ENCODE measurements around the gene GPS1.

GPS1 gene

GRCh38 chr17:82018989-82019689 lies 32.6 kb upstream of the GPS1 start:
- Histone ChIP-seq H3K36me3 (peaks cover 0 to 25% (median 11%) of the 10 kb centered on the region in 3 donors), H3K4me3 (no peak overlapping the region), H3K9me3 (no peaks in the 10 kb centered on the region), H3K4me1 (peaks cover 0 to 28% (median 22%) of the 10 kb centered on the region in 4 donors), H3K27me3 (no peaks in the 10 kb centered on the region), H3K27ac (no peak overlapping the region)
- intact Hi-C loops (cut with DNase I; ENCODE audit: low total_unique reads), result no loop called here
- no peak for DNase-seq
- TF ChIP-seq CTCF (IDR thresholded peaks at IDR 0.05), result no peak

DNA sequence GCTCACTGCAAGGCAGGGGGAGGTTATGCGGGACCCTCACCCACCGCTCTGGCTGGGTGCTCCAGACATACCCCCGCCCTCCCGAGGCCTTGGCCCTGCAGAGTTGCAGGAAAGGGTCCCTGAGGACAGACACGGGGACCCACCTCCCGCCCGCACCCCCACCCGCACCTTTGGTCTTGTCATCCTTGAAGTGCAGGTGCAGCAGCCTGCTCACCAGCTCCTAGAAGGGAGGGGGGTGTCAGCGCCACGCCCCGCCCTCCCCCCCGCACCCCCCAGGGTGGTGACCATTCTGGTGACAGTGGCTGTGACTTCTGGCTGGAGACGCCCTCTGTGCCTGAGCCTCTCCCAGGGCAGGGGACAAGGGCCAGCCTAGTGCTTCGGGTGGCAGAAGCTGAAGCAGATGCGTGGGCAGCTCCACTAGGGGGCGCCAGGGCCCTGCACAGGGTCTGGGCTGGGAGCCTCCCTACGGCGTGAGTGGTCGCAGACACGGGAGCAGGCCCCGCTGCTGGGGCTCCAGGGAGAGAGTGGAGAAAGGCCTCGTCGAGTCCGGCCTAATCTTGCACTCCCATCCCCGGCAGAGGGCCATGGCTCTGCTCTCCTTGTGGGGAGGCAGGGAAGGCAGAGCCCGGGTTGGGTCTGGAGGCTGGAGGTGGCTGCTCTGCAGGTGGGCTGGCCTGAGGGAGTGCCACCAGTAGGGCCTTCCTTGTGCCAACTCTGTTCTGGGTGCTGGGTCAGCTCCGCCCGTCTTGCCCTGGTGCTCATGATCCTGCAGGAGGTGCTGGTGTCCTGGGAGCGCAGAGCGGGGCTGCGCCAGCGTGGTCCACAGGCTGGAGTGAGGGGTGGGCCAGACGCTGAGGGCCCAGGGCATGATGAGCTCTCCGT lies 31.8 kb upstream of the GPS1 start:
- H3K27me3 ChIP-seq, result no peaks in the 10 kb centered on the region
- H3K9me3 ChIP-seq, result no peaks in the 10 kb centered on the region
- no peak overlapping the region for H3K4me3 ChIP-seq
- peak; percentile 42 to 60 for TF ChIP-seq CTCF (IDR thresholded peaks at IDR 0.05)
- intact Hi-C loops (cut with DNase I; ENCODE audit: low total_unique reads), result loop anchor here (2.0 kb wide), 1 partner anchor 61 kb away; no protein-coding TSS in a partner anchor
- no peak overlapping the region for H3K27ac ChIP-seq
- peaks cover 0 to 25% (median 11%) of the 10 kb centered on the region in 3 donors for H3K36me3 ChIP-seq
- no peak for DNase-seq
- peaks cover 0 to 33% (median 25%) of the 10 kb centered on the region in 4 donors for H3K4me1 ChIP-seq

- no peaks in the 10 kb centered on the region for H3K9me3 ChIP-seq
- no peak for DNase-seq
- intact Hi-C loops (cut with DNase I; ENCODE audit: low total_unique reads), result loop anchor here (2.0 kb wide), 1 partner anchor 62 kb away; no protein-coding TSS in a partner anchor
- TF ChIP-seq CTCF (IDR thresholded peaks at IDR 0.05), result no peak
- no peak overlapping the region for H3K27ac ChIP-seq
- peaks cover 0 to 33% (median 25%) of the 10 kb centered on the region in 4 donors for H3K4me1 ChIP-seq
- H3K36me3 ChIP-seq, result peaks cover 0 to 25% (median 11%) of the 10 kb centered on the region in 3 donors
- no peak overlapping the region for H3K4me3 ChIP-seq
- H3K27me3 ChIP-seq, result no peaks in the 10 kb centered on the region
These were observed 31.1 kb upstream of the GPS1 start for GRCh38 chr17:82020572-82021106.

GRCh38 chr17:82021107-82021899 lies 30.4 kb upstream of the GPS1 start:
- intact Hi-C loops (cut with DNase I; ENCODE audit: low total_unique reads), result loop anchor here (2.0 kb wide), 1 partner anchor 63 kb away; no protein-coding TSS in a partner anchor
- Histone ChIP-seq H3K9me3 (no peaks in the 10 kb centered on the region), H3K36me3 (peaks cover 0 to 25% (median 11%) of the 10 kb centered on the region in 3 donors), H3K27ac (peak overlapping the region in 1 of 2 donors; percentile 61), H3K27me3 (no peaks in the 10 kb centered on the region), H3K4me3 (peak overlapping the region in 1 of 2 donors; percentile 91), H3K4me1 (peaks cover 0 to 33% (median 25%) of the 10 kb centered on the region in 4 donors)
- peak; percentile 66 to 83 for TF ChIP-seq CTCF (IDR thresholded peaks at IDR 0.05)
- DNase-seq, result peak; percentile 77 to 86

DNA sequence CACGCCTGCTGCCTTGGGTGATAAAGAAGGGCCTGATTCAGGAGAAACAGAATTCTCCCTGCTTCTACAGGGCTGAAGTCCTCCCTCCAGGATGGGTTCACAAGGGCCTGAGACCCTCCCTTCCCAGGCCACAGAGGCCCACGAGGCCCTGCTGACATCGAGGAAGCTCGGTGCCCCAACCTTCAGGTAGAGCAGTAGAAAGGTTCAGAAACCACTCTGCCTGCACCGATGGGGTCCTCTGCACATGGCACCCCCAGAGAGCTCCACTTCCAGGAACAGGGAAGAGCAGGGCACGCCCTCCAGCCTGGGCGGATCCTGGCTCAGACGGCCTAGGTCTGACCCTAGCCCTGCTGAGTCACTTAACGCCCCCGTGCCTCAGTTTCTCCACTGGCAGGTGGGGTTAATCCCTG lies 29.8 kb upstream of the GPS1 start:
- Histone ChIP-seq H3K36me3 (peaks cover 0 to 24% (median 11%) of the 10 kb centered on the region in 3 donors), H3K4me3 (peak overlapping the region; percentile 65 to 91), H3K27me3 (no peaks in the 10 kb centered on the region), H3K9me3 (no peaks in the 10 kb centered on the region), H3K4me1 (peaks cover 0 to 33% (median 25%) of the 10 kb centered on the region in 4 donors), H3K27ac (peak overlapping the region; percentile 61 to 72)
- intact Hi-C loops (cut with DNase I; ENCODE audit: low total_unique reads), result loop anchor here (2.0 kb wide), 1 partner anchor 63 kb away; no protein-coding TSS in a partner anchor
- DNase-seq, result no peak
- TF ChIP-seq CTCF (IDR thresholded peaks at IDR 0.05), result no peak

Data from tibial artery (tissue), 4 donors.